ENCODE measurements around the gene CRABP2.

CRABP2 gene

GRCh38 chr1:156704166-156704711 is 1.1 kb downstream of the CRABP2 start:
- ATAC-seq (ENCODE audit: insufficient read depth, low read depth) (no peak), DNase-seq (no peak)
- Histone ChIP-seq H2AFZ (ENCODE audit: low read depth, low read length) (no peak overlapping the region), H3K36me3 (ENCODE audit: insufficient read depth, low read length) (no peaks in the 10 kb centered on the region), H3K27ac (ENCODE audit: low read length) (no peak overlapping the region), H3K4me3 (ENCODE audit: low read depth in 1 of 2, low read length in 2 of 2) (no peak overlapping the region), H4K20me1 (ENCODE audit: insufficient read depth, low read length) (peaks cover 8% of the 10 kb centered on the region), H3K9me3 (ENCODE audit: insufficient read depth, low read length, severe bottlenecking) (no peaks in the 10 kb centered on the region), H3K27me3 (ENCODE audit: insufficient read depth, low read length, poor library complexity) (peaks cover 21% of the 10 kb centered on the region), H3K79me2 (ENCODE audit: insufficient read depth, low read length) (no peaks in the 10 kb centered on the region), H3K4me1 (ENCODE audit: insufficient read depth, low read length) (peaks cover 24% of the 10 kb centered on the region), H3K4me2 (ENCODE audit: insufficient read depth, low read length) (no peak overlapping the region), H3K9ac (ENCODE audit: low read depth, low read length) (no peak overlapping the region)
- TF ChIP-seq EZH2 (IDR thresholded peaks at IDR 0.05; ENCODE audit: borderline replicate concordance, low read depth, low read length, severe bottlenecking): no peak
- no peak for TF ChIP-seq CTCF (IDR thresholded peaks at IDR 0.05; ENCODE audit: borderline replicate concordance, extremely low read depth, low read length, poor library complexity, severe bottlenecking)

- Histone ChIP-seq H2AFZ (ENCODE audit: low read depth, low read length) (no peak overlapping the region), H3K4me3 (ENCODE audit: low read depth in 1 of 2, low read length in 2 of 2) (no peak overlapping the region), H3K4me1 (ENCODE audit: insufficient read depth, low read length) (peaks cover 24% of the 10 kb centered on the region), H3K27me3 (ENCODE audit: insufficient read depth, low read length, poor library complexity) (peaks cover 23% of the 10 kb centered on the region), H3K9ac (ENCODE audit: low read depth, low read length) (no peak overlapping the region), H3K27ac (ENCODE audit: low read length) (no peak overlapping the region), H3K79me2 (ENCODE audit: insufficient read depth, low read length) (no peaks in the 10 kb centered on the region), H3K36me3 (ENCODE audit: insufficient read depth, low read length) (no peaks in the 10 kb centered on the region), H4K20me1 (ENCODE audit: insufficient read depth, low read length) (peaks cover 5% of the 10 kb centered on the region), H3K4me2 (ENCODE audit: insufficient read depth, low read length) (no peak overlapping the region), H3K9me3 (ENCODE audit: insufficient read depth, low read length, severe bottlenecking) (no peaks in the 10 kb centered on the region)
- ATAC-seq (ENCODE audit: insufficient read depth, low read depth) (no peak), DNase-seq (no peak)
- no peak for TF ChIP-seq CTCF (IDR thresholded peaks at IDR 0.05; ENCODE audit: borderline replicate concordance, extremely low read depth, low read length, poor library complexity, severe bottlenecking)
- TF ChIP-seq EZH2 (IDR thresholded peaks at IDR 0.05; ENCODE audit: borderline replicate concordance, low read depth, low read length, severe bottlenecking): no peak
These were observed 1.6 kb downstream of the CRABP2 start for GRCh38 chr1:156703741-156704140.

GRCh38 chr1:156703336-156703735 is 2.0 kb downstream of the CRABP2 start:
- no peak overlapping the region for H3K27ac ChIP-seq (ENCODE audit: low read length)
- DNase-seq: no peak
- no peak overlapping the region for H3K4me3 ChIP-seq (ENCODE audit: low read depth in 1 of 2, low read length in 2 of 2)
- no peaks in the 10 kb centered on the region for H3K79me2 ChIP-seq (ENCODE audit: insufficient read depth, low read length)
- peaks cover 23% of the 10 kb centered on the region for H3K27me3 ChIP-seq (ENCODE audit: insufficient read depth, low read length, poor library complexity)
- peaks cover 3% of the 10 kb centered on the region; the same call in 1 of the 2 replicates for H4K20me1 ChIP-seq (ENCODE audit: insufficient read depth, low read length)
- H2AFZ ChIP-seq (ENCODE audit: low read depth, low read length): no peak overlapping the region
- TF ChIP-seq CTCF (IDR thresholded peaks at IDR 0.05; ENCODE audit: borderline replicate concordance, extremely low read depth, low read length, poor library complexity, severe bottlenecking) (no peak), EZH2 (IDR thresholded peaks at IDR 0.05; ENCODE audit: borderline replicate concordance, low read depth, low read length, severe bottlenecking) (no peak)
- H3K4me1 ChIP-seq (ENCODE audit: insufficient read depth, low read length): peaks cover 24% of the 10 kb centered on the region
- H3K9me3 ChIP-seq (ENCODE audit: insufficient read depth, low read length, severe bottlenecking): no peaks in the 10 kb centered on the region
- no peaks in the 10 kb centered on the region for H3K36me3 ChIP-seq (ENCODE audit: insufficient read depth, low read length)
- no peak overlapping the region for H3K4me2 ChIP-seq (ENCODE audit: insufficient read depth, low read length)
- no peak for ATAC-seq (ENCODE audit: insufficient read depth, low read depth)
- H3K9ac ChIP-seq (ENCODE audit: low read depth, low read length): no peak overlapping the region
